ENCODE data around the gene HSPA5. TPM values are rescaled to one million over a fixed set of nuclear protein-coding genes. Genes with fewer than 3 reads are reported as not detected.
A peak's percentile ranks its signal among the peaks of the same experiment; 100 is the strongest.

Gene HSPA5
- total and polyA plus RNA-seq, 2 experiments from 2014 or later: 259 to 265 TPM

DNA sequence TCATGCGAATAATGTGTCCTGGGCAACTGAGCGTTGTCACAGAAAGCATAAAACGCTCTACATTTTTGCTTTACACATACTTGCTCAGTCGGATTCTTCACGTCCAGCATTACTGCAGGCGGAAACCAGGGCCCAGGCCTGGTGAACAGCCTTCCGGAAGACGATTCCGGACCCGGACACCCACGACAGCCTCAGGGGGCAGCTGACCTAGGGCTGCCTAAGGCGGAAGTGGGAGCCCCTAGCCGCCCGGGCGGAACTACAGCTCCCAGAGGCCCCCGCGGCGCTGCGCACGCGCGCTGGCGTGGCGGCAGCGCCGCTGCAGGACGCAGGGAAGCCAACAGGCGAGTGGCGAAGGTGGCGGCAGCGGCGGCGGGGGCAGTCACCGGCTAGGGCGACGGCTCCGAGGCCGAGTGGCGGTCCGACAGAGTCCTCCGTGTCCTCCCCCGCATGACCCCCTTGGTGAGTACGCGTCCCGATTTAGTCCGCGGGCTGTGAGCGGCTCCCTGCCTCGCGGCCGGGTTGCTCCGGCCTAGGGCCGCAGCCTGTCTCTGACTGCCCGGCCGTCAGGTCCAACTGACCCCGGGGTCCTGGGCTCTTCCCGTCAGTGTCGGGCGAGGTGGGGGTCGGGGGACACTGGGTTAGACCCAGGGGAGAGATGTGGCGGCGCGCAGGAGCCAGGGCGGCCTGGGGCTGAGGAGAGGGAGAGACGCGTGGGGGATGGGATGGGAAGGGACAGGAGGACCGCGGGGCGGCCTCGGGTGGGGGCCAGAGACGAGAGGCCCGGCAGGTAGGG is 20.6 kb upstream of the HSPA5 start, which contains the start of gene GAPVD1:
GAPVD1 (plus strand) TSS at position 326 of the 793 bp plus-strand sequence. CDS start 37,096 bp downstream, outside the sequence.
- Histone ChIP-seq H3K27ac (ENCODE audit: low read depth) (peak within 1 kb of the TSS; percentile 20; the same call in 1 of the 2 replicates), H3F3A (replicated peaks; ENCODE audit: low read depth) (0 out of 2 replicates have a peak, but pooled peaks cover 5% of the 10 kb centered on the region), H3K4me2 (peak within 1 kb of the TSS; percentile 95), H4K20me1 (replicated peaks; ENCODE audit: insufficient read depth) (peaks cover 9% of the 10 kb centered on the region), H3K27me3 (ENCODE audit: insufficient read depth) (no peaks in the 10 kb centered on the region), H3K4me1 (ENCODE audit: insufficient read depth) (0 out of 2 replicates have a peak, but pooled peaks cover 6% of the 10 kb centered on the region), H3K36me3 (ENCODE audit: insufficient read depth) (no peaks in the 10 kb centered on the region), H3K79me2 (replicated peaks; ENCODE audit: insufficient read depth) (peaks cover 46% of the 10 kb centered on the region), H3K4me3 (peak within 1 kb of the TSS; percentile 98), H2AFZ (peak within 1 kb of the TSS; percentile 92), H3K9me2 (ENCODE audit: insufficient read depth) (peaks cover 3% of the 10 kb centered on the region; the same call in 1 of the 2 replicates)
- ATAC-seq (peak; percentile 97), DNase-seq (ENCODE audit: low spot score) (peak; percentile 97)
- H3K4me1 Mint-ChIP-seq: peaks cover 9% of the 10 kb centered on the region
- H3K9me3 Mint-ChIP-seq: no peaks in the 10 kb centered on the region
- H3K36me3 Mint-ChIP-seq (ENCODE audit: low read depth): peaks cover 2% of the 10 kb centered on the region
- H3K27me3 Mint-ChIP-seq (ENCODE audit: insufficient read depth, low read depth, poor library complexity): peaks cover 16% of the 10 kb centered on the region
- H3K4me3 Mint-ChIP-seq: peak within 1 kb of the TSS; percentile 98
- H3K27ac Mint-ChIP-seq: peak within 1 kb of the TSS; percentile 71
- peak; percentile 78 for TF ChIP-seq POLR2AphosphoS5 (IDR thresholded peaks at IDR 0.05; ENCODE audit: low read depth)
- TF ChIP-seq CREB1 (CRISPR knock-in tag; IDR thresholded peaks at IDR 0.05; ENCODE audit: low read depth): no peak
- no peak for TF ChIP-seq ZNF331 (CRISPR knock-in tag; IDR thresholded peaks at IDR 0.05; ENCODE audit: low read depth)
- TF ChIP-seq, protein P1, sequence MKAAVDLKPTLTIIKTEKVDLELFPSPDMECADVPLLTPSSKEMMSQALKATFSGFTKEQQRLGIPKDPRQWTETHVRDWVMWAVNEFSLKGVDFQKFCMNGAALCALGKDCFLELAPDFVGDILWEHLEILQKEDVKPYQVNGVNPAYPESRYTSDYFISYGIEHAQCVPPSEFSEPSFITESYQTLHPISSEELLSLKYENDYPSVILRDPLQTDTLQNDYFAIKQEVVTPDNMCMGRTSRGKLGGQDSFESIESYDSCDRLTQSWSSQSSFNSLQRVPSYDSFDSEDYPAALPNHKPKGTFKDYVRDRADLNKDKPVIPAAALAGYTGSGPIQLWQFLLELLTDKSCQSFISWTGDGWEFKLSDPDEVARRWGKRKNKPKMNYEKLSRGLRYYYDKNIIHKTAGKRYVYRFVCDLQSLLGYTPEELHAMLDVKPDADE (IDR thresholded peaks at IDR 0.05): peak; percentile 84
- TF ChIP-seq, protein P2, sequence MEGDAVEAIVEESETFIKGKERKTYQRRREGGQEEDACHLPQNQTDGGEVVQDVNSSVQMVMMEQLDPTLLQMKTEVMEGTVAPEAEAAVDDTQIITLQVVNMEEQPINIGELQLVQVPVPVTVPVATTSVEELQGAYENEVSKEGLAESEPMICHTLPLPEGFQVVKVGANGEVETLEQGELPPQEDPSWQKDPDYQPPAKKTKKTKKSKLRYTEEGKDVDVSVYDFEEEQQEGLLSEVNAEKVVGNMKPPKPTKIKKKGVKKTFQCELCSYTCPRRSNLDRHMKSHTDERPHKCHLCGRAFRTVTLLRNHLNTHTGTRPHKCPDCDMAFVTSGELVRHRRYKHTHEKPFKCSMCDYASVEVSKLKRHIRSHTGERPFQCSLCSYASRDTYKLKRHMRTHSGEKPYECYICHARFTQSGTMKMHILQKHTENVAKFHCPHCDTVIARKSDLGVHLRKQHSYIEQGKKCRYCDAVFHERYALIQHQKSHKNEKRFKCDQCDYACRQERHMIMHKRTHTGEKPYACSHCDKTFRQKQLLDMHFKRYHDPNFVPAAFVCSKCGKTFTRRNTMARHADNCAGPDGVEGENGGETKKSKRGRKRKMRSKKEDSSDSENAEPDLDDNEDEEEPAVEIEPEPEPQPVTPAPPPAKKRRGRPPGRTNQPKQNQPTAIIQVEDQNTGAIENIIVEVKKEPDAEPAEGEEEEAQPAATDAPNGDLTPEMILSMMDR (conservative IDR thresholded peaks at IDR 0.05; ENCODE audit: low read depth in 2 of 2): peak; percentile 13 to 27; a peak in 2 of 4 replicates

DNA sequence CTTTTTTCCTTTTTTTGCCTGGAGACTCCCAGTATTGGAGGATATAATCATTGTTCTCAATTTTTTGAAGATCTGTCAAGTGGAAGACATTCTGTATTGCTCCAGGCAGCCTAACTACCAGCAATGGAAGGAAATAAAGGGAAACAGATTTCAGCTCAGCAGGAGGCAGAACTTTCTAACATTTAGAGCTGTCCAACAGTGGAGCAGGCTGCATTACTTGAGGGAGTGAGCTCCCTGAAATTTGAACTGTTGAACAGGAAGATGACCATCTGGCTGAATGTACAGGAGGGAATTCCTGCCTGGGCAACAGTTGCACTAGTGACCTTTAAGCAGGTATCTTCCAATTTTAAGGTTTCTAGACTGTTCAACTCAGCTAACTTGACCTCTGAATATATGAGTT is 19.4 kb upstream of the HSPA5 start:
- Mint-ChIP-seq H3K36me3 (ENCODE audit: low read depth) (no peaks in the 10 kb centered on the region; the same call in 2 of the 3 replicates), H3K27ac (no peak overlapping the region; the same call in 1 of the 2 replicates), H3K4me3 (peak overlapping the region; percentile 98), H3K4me1 (peaks cover 9% of the 10 kb centered on the region), H3K27me3 (ENCODE audit: insufficient read depth, low read depth, poor library complexity) (peaks cover 15% of the 10 kb centered on the region), H3K9me3 (no peaks in the 10 kb centered on the region)
- Histone ChIP-seq H3K9me2 (ENCODE audit: insufficient read depth) (peaks cover 3% of the 10 kb centered on the region; the same call in 1 of the 2 replicates), H3K4me1 (ENCODE audit: insufficient read depth) (0 out of 2 replicates have a peak, but pooled peaks cover 6% of the 10 kb centered on the region), H3K79me2 (replicated peaks; ENCODE audit: insufficient read depth) (peaks cover 37% of the 10 kb centered on the region), H3F3A (replicated peaks; ENCODE audit: low read depth) (0 out of 2 replicates have a peak, but pooled peaks cover 5% of the 10 kb centered on the region), H4K20me1 (replicated peaks; ENCODE audit: insufficient read depth) (peaks cover 9% of the 10 kb centered on the region), H3K27ac (ENCODE audit: low read depth) (no peak overlapping the region), H3K27me3 (ENCODE audit: insufficient read depth) (no peaks in the 10 kb centered on the region), H3K4me3 (no peak overlapping the region), H2AFZ (no peak overlapping the region), H3K36me3 (ENCODE audit: insufficient read depth) (no peaks in the 10 kb centered on the region), H3K4me2 (no peak overlapping the region)
- no peak for TF ChIP-seq STAT1 (IDR thresholded peaks at IDR 0.05; ENCODE audit: unreplicated experiment)
- no peak for ATAC-seq
- no peak for DNase-seq (ENCODE audit: low spot score)

Measured in GM23338 (cell line).